ENCODE measurements around the gene TNFSF10.
"Not testable (repeated sequence)": the region's sequence is repeated elsewhere in the genome, so short reads cannot be mapped to it uniquely, and the experiment has no call there.

Gene TNFSF10

DNA sequence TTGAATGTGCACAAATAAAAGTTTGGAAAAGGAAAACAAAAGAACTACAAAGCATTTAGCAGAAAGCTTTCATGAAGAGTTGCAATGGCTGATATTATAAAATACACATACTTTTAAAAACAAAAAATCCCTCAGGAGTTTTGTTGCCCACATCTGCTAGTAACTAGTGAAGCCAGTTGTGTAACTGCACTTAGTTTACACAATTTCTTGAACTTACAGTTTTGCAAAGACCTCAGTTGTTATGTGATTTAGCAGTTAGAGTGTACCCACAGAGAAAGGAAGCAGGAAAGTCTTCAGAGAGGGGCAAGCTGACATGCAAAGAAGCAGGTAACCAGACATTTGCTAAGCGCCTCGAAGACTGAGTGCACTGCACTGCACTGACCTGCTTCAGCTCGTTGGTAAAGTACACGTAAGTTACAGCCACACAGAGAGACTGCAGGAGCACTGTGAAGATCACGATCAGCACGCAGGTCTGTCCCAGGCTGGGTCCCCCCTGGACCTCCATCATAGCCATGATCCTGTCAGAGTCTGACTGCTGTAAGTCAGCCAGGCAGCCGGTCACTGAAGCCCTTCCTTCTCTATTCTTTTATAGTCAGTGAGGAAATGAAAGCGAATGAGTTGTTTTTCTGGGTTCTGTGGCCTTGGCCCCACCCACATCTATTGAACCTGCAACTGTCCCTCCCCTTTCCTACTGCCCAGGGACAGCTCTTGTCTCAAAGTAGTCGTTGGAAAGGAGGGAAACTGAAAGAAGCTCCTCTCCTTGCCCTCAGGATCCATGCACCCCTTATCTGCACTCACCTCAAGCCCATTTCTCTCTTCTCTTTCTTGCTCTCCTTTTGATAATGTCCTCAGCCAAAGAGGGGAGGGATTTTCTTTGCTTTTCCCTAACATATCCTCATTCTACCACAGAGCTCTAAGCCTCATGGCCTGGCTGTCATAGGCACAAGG, at the start of gene TNFSF10:
TSS of gene TNFSF10 (minus strand) at position 560 of the 948 bp plus-strand sequence. CDS start at position 514, 46 bp downstream.
- DNase-seq (ENCODE audit: low read depth) = no peak

DNA sequence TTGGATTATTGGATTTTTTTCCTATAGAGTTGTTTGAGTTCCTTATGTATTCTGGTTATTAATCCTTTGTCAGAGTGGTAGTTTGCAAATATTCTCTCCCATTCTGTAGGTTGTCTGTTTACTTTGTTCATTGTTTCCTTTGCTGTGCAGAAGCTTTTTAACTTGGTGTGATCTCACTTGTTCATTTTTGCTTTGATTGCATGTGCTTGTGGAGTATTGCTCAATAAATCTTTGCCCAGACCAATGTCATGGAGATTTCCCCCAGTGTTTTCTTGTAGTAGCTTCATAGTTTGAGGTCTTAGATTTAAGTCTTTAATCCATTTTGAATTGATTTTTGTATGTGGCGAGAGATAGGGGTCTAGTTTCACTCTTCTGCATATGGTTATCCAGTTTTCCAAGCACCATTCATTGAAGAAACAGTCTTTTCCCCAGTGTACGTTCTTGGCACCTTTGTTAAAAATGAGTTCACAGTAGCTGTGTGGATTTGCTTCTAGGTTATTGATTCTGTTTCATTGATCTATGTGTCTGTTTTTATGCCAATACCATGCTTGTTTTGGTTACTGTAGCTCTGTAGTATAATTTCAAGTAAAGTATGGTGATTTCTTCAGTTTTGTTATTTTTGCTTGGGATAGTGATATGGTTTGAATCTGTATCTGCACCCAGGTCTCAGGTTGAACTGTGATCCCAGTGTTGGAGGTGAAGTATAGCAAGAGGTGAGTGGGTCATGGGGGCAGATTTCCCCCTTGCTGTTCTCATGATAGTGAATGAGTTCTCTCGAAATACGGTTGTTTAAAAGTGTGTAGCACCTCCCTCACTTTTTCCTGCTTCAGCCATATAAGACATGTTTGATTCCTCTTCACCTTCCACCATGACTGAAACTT, 46.1 kb upstream of the TNFSF10 start:
- DNase-seq (ENCODE audit: low read depth) = no peak

DNA sequence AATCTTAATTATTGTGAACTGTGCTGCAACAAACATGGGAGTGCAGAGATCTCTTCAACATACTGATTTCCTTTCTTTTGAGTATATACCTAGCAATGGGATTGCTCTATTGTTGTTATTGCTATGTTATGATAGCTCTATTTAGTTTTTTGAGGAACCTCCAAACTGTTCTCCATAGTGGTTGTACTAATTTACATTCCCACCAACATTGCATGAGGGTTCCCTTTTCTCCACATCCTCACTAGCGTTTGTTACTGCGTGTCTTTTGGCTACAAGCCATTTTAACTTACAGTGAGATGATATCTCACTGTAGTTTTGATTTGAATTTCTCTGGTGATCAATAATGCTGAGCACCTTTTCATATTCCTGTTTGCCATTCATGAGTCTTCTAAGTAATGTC, 45.5 kb upstream of the TNFSF10 start:
- DNase-seq (ENCODE audit: low read depth) = no peak

DNA sequence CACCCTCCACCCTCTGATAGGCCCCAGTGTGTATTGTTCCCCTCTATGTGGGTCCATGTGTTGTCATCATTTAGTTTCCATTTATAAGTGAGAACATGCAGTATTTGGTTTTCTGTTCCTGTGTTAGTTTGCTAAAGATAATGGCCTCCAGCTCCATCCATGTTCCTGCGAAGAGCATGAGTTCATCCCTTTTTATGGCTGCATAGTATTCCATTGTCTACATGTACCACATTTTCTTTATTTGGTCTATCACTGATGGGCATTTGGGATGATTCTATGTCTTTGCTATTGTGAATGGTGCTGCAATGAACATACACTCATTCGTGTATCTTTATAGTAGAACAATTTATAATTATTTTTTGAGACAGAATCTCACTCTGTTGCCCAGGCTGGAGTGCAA, 43.6 kb upstream of the TNFSF10 start:
- DNase-seq (ENCODE audit: low read depth) = not testable (repeated sequence)

DNA sequence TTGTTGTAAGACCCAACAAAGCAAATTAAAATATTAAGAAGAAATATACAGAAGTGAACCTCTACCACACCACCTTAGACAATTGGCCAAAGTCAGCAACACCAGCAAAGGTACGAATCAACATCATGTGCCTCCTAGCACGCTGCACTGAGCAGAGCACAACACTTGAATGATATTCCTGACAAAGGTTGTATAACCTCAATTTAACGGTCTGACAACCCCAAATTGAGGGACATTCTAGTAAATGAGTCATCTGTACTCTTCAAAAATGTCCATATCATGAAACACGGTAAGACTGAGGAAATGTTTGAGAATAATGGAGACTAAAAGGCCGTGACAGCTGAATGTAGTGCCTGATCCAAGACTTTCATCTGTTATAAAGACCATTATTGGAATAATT, 41.3 kb upstream of the TNFSF10 start:
- no peak for DNase-seq (ENCODE audit: low read depth)

DNA sequence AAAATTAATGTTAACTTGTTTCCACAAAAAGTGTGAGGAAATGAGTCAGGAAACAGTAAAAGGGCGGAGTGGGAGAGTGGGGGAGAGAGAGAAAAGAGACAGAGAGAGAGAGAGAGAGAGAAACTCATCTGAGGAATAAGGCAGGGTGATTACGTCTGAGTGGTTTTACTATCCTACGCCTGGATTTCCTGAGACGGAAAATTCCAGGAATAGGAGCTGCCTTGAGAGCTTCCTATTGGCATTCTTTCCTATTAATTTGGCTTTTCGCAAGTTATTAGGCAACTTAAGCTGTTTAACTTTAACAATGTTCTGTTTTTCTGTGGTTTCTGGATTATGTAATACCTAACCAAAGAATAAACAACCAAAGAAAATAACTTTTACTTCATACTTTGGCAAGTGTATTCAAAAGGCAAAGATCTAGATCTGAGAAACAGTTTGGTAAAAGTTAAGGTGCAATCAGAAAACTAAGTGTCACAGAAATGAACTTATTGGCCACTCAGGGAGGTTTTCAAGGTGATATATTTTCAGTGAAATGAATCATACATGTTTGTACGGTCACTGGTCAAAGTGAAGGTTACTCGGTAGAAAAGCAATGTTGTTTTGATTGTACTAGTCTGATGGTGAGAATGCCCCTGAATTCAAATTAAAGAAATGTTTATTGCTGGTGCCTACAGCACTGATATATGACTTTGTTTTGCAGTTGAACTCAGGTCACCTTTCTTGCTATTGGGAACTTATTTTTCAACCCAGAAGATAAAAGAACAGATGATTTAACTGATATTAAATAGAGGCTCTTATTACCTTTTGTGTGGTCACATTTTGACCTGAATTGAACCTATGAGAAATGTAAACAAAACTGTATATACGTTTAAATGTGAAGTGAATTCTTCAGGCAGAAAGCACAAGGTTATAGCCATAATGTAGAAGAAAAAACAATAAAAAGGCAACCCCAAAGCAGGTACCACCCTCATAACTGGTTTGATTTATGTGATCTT, 39.9 kb upstream of the TNFSF10 start:
- peak; percentile 83 for DNase-seq (ENCODE audit: low read depth)

DNA sequence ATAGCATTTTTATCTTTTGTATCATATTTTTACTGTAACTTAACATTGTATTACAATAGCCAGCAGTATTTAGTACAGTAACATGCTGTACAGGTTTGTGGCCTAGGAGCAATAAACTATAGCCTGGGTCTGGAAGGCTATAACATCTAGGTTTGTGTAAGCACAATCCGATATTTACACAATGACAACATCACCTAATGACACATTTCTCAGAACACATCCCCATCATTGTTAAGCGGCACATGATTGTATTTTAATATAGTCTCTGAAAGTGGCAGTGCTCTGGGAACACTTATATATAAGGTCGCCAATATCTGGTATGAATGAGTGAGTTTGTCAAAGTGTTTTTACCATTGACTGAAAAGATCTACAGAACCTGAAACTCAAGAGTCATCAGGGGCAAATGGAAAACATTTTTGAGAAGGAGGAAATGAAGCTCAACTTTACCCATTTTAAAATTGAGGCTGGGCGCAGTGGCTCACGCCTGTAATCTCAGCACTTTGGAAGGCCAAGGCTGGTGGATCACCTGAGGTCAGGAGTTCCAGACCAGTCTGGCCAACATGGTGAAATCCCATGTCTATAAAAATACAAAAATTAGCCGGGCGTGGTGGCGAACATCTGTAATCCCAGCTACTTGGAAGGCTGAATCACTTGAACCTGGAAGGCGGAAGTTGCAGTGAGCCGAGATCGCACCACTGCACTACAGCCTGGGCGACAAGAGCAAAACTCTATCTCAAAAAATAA, 38.8 kb upstream of the TNFSF10 start:
- DNase-seq (ENCODE audit: low read depth) = no peak

DNA sequence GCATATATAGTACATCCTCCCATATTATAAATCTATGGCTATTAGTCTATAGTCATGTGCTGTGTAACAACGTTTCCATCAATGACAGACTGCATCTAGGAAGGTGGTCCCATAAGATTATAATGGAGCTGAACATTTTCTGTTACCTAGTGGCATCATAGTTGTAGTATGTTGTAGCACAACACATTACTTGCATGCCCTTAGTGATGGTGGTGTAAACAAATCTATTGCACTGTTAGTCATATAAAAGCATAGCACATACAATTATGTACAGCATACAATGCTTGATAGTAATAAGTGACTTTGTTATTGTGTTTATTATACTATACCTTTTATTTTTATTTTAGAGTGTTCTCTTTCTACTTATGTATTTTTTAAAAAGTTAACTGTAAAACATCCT, 37.4 kb upstream of the TNFSF10 start:
- no peak for DNase-seq (ENCODE audit: low read depth)

DNA sequence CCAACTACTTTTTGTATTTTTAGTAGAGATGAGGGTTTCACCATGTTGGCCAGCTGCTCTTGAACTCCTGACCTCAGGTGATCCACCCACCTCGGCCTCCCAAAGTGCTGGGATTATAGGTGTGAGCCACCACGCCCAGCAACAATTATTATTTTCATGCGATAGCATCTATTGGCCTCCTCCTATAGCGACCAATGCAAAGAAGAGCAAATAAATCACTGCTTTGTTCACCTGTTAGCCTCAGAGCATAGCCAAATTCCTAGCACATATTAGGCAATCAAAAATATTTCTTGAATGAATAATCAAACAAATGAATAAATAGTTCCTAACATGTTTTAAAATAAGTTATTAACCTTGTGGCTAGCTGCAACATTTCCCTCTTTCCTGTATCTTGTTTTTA, 36.8 kb upstream of the TNFSF10 start:
- no peak for DNase-seq (ENCODE audit: low read depth)

DNA sequence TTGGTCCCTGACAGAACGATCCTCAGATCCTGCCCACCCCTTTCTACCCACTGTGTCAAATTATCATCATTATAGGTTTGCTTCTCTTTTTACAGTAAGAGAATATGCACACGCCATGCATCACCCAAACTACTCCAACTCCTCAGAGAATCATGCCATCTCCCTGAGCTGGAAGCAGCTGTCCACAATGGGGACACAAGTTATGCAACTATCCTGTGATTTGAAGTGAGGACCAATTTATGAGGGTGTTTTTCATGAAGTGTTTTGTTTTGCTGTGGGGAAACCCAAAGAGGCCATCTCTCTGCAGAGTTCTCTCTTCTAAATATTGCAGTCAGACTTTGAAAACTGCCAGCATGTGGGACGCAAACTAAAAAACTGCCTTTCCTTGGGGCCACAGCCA, 35.8 kb upstream of the TNFSF10 start:
- no peak for DNase-seq (ENCODE audit: low read depth)

DNA sequence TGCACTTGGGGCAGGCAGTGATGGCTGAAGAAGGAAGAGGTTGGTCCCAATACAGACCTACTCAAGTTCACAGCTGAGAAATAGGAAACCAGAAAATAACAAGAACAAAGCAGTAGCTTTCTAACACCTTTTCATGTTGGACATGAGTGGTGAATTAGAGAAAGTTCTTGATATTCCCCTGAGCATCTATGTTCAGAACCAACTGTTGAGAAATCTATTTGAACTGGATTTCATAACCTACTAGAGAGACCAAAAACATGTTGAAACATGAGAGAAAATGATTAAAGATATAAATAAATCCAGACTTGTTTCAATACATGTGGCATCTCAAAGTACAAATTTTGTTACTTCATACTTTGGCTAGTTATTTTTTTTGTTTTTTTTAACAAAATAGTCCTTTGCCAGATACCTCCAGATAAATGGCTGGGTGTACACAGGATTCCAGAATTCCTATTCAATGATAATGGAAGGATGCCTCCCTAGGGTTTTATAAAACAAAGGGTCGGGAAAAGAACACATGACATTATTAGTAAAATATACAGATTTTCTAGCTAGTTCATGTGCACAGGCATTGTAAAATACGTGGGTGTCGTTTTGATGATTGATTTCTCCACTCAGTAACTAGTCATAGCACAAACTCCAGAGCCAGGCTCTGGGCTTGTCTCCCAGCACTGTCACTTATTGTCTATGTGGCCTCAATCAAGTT, 34.4 kb upstream of the TNFSF10 start:
- no peak for DNase-seq (ENCODE audit: low read depth)

DNA sequence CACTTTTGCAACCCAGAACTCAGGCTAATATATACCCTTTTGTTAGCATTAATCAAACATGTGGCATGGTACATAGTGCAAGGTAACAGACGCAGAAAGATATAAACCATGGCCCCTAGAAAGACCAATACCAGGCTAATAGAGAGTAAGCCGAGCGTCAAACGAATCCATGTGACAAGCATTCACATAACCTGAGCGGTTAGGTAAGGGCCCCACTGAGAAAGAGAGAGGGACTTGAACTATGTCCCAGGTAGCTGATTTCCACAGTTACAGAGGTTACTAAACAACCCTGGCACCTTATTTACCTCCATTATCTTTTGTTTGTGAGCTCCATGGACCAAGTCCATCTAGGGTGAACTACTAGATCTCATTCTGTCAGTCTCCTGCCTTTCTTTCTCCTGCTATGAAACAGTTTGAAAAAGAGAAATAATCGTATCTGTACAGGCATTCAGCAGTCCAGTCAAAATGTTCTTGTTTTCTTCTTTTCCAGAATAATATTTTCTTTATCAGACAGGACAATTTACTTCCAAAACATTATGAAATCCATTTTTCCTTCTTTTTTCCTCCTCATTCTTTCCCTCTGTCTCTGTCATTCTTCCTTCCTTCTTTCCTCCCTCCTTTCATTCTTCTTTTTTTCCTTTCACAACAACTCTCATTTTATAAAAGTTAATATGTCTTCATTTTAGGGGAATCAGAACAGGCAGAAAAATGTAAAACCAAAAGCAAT, 30.5 kb upstream of the TNFSF10 start:
- DNase-seq (ENCODE audit: low read depth) = no peak

DNA sequence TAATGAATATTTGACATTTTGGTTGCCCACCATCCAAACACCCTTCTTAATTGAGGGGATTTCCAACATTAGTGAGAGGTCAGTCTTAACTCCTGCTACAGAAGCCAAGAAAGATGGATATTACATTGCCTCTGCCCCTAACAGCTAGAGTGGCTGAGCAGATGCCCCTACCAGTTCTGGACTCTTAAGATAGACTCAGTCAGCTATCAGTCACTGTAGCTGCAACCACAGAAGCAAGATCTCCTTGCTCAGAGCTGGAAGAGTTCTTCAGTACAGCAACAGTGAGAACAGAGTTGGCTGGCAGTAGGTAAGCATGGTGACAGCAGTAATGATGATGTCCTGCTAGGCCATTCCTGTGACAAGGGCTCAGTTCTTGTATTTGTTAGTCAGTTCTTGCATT, 29.4 kb upstream of the TNFSF10 start:
- no peak for DNase-seq (ENCODE audit: low read depth)

DNA sequence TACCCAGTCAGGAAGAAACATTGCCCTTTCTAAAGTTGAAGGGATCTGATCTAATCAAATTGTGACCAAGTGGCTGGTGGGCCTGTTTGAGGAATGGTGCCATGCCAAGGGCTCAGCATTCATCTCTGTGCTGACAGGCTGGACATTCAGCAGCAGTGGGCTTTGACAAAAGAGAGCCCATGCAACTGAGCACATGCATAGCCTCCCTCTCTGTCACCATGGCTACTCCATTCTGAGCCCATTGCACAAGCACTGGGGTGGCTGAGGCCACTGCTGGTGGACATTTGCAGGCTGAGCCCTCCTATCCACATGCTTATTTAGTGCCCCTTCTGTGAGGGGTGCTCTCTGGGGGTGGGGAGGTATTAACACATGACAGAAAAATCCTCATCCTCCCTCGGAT, 28.6 kb upstream of the TNFSF10 start:
- no peak for DNase-seq (ENCODE audit: low read depth)

DNA sequence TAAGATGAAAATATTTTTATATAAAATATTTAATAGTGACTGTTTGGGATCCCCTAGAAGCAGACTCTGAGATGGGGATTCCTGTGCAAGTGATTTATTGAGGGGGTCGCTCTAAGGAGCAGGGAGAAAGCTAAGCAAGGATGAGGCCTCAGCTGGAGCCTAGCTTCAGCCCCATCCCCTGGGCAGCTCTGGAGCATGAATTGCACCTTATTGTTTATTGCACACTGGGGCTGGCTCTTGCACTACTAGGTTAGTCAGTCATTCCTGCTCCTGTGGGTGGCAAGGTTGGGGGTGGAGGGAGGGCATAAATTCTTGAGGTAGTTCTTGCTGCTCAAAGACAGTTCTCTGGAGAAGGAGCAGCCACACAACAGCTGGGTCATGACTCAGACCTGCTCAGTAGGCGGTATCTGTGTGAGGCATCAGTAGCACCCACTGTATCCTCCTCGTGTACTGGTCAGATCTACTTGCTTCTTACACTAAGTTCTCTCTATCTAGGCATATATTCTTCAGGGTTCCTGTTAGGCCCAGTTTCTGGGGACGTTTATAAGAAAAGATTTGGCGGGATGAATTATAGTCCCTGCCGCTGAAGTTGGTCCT, 27.2 kb upstream of the TNFSF10 start:
- DNase-seq (ENCODE audit: low read depth) = peak; percentile 88

DNA sequence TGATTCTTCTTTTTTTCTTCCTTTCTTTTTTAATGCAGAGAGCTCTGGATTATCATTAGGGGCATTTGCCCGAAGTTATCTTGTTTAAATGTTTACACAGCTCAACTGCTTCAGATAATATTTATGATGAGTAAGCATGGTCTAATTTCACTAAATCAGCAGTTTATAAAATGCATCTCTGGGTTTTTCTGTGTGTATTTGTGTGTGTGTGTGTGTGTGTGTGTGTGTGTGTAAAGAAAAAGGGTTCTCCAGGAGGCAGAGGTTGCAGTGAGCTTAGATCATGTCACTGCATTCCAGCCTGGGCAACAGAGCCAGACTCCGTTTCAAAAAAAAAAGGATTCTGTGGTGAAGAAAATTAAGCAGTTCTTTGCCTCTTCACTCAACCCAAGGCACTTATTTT, 25.9 kb upstream of the TNFSF10 start:
- DNase-seq (ENCODE audit: low read depth) = no peak

DNA sequence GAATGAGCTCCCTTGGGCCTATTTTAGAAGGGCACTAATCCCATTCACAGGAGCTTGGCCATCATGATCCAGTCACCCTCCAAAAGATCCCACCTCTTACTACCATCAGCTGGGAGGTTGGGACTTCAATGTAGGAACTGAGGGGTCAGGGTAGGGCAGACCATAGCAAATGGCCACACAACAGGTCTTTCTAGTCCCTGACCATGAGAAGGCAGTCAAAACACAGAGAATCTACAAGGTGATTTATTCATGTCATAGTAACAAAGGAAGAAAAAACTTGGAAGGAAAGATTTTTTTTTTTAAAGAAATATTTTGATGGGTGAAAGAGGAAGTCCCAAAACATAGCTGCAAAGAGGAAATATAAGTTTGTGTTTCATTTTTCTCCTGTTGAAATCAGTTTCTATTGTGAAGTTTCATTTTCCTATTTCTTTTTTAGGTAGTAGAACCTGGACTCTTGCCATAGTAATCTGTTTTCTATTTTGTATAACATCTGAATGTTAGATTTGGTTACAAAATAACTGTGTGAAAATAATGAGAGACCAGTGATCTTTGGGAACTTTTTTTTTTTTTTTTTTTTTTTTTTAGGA, 23.5 kb upstream of the TNFSF10 start:
- no peak for DNase-seq (ENCODE audit: low read depth)

DNA sequence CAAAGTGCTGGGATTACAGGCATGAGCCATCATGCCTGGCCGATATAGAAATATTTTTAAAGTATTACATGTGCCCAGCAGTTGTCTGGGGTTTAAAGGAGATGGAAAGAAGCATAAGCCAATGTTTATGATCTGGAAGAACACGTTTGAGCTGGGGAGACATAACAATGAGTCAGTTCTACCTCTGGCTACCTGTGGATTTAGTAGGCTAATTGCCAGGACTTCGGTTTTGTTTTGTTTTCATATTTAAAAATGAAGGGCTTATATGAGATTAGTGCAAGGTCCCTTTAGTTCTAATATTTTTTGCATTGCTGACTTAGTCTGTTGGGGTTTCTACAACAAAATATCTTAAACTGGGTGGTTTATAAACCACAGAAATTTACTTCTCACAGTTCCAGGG, 22.9 kb upstream of the TNFSF10 start:
- DNase-seq (ENCODE audit: low read depth) = no peak

DNA sequence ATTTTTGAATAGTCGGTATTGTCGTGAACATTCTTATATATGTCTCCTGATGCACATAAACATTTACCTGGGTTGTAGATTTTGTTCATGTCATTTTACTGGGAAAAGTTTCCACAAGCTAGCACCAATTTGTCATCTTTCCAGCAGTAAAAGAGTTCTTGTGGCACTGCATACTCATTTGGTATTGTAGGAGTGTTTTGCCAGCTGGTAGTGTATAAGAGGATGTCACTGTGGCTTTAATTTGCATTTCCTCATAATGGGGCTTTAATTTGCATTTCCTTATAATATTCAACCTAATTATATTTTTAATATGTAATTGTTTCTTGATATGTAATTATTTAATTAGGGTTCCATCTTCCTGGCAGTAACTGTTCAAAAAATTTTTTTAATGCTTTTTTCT, 21.2 kb upstream of the TNFSF10 start:
- DNase-seq (ENCODE audit: low read depth) = no peak

Measured in EH (cell line).